Naive B cell (primary cell): ENCODE data around the gene MCC. TPM values are rescaled to one million over a fixed set of nuclear protein-coding genes. Genes with fewer than 3 reads are reported as not detected.

Experiments
- ATAC-seq, 2 donors: fragments of 150-1000 bp; cut with Tn5 transposase; 2 replicates each; pipeline ENCODE4 v1.10.0; 2021; ENCODE audit warnings: low read depth in 2 of 2, mild to moderate bottlenecking in 2 of 2, moderate library complexity in 2 of 2
- DNase-seq: peaks from one replicate; pipeline ENCODE4 v3.0.0; 2022
- H3K27ac Mint-ChIP-seq, 6 donors: one replicate each; pipeline ENCODE4 v1.8.0; 2020 to 2022; ENCODE audit warnings: mild to moderate bottlenecking in 6 of 6, mixed read lengths in 6 of 6, moderate library complexity in 5 of 6, inconsistent platforms in 2 of 6
- H3K27me3 Mint-ChIP-seq, 3 donors: one replicate each; pipeline ENCODE4 v1.8.0; 2021 to 2022; ENCODE audit warnings: mixed read lengths in 3 of 3, mild to moderate bottlenecking in 1 of 3
- H3K36me3 Mint-ChIP-seq, 2 donors: one replicate each; pipeline ENCODE4 v1.8.0; 2020 to 2022; ENCODE audit warnings: mixed read lengths in 2 of 2, inconsistent platforms in 1 of 2, mild to moderate bottlenecking in 1 of 2
- H3K4me1 Mint-ChIP-seq, 3 donors: one replicate each; pipeline ENCODE4 v1.8.0; 2020 to 2022; ENCODE audit warnings: mixed read lengths in 3 of 3, inconsistent platforms in 1 of 3, mild to moderate bottlenecking in 1 of 3, moderate library complexity in 1 of 3
- H3K4me3 Mint-ChIP-seq, 8 donors: one replicate each; pipeline ENCODE4 v1.8.0; 2020 to 2022; ENCODE audit warnings: mild to moderate bottlenecking in 8 of 8, mixed read lengths in 8 of 8, moderate library complexity in 8 of 8, inconsistent platforms in 2 of 8
- H3K9me3 Mint-ChIP-seq, 7 donors: one replicate each; pipeline ENCODE4 v1.8.0; 2020 to 2022; ENCODE audit warnings: mixed read lengths in 7 of 7, mild to moderate bottlenecking in 5 of 7, inconsistent platforms in 2 of 7, moderate library complexity in 1 of 7
- polyA plus RNA-seq, 6 donors: library from polyadenylated mRNA; unstranded; fragments of 300-500 nt; fragmentation: Illumina TruSeq; gene quantifications; one replicate each; pipeline ENCODE4 v1.2.3, GENCODE V29; 2021; ENCODE audit warnings: low read depth in 6 of 6

Gene MCC
- polyA plus RNA-seq, 6 donors from 2014 or later: 0.16 to 0.56 (median 0.31) TPM; not detected in 1

GRCh38 chr5:113276001-113276400, 212.3 kb downstream of the MCC start:
- no peaks in the 10 kb centered on the region for H3K9me3 Mint-ChIP-seq
- no peaks in the 10 kb centered on the region for H3K4me1 Mint-ChIP-seq
- no peaks in the 10 kb centered on the region for H3K36me3 Mint-ChIP-seq
- H3K27me3 Mint-ChIP-seq: peaks cover 5 to 19% (median 11%) of the 10 kb centered on the region in 3 donors
- no peak overlapping the region for H3K27ac Mint-ChIP-seq
- no peak for ATAC-seq
- DNase-seq: no peak
- no peak overlapping the region for H3K4me3 Mint-ChIP-seq

- ATAC-seq (no peak), DNase-seq (no peak)
- H3K27me3 Mint-ChIP-seq: peaks cover 5 to 19% (median 11%) of the 10 kb centered on the region in 3 donors
- no peak overlapping the region for H3K27ac Mint-ChIP-seq
- no peaks in the 10 kb centered on the region for H3K9me3 Mint-ChIP-seq
- no peak overlapping the region for H3K4me3 Mint-ChIP-seq
- H3K36me3 Mint-ChIP-seq: no peaks in the 10 kb centered on the region
- H3K4me1 Mint-ChIP-seq: no peaks in the 10 kb centered on the region
Observed at GRCh38 chr5:113274836-113275414, 213.3 kb downstream of the MCC start.

- Mint-ChIP-seq H3K9me3 (no peaks in the 10 kb centered on the region), H3K27me3 (peaks cover 5 to 19% (median 11%) of the 10 kb centered on the region in 3 donors), H3K4me3 (no peak overlapping the region), H3K36me3 (no peaks in the 10 kb centered on the region), H3K27ac (no peak overlapping the region), H3K4me1 (no peaks in the 10 kb centered on the region)
- no peak for ATAC-seq
- DNase-seq: no peak
Observed at GRCh38 chr5:113273948-113274347, 214.3 kb downstream of the MCC start.

- ATAC-seq (no peak), DNase-seq (no peak)
- no peaks in the 10 kb centered on the region for H3K9me3 Mint-ChIP-seq
- no peak overlapping the region for H3K27ac Mint-ChIP-seq
- H3K4me1 Mint-ChIP-seq: no peaks in the 10 kb centered on the region
- no peak overlapping the region for H3K4me3 Mint-ChIP-seq
- H3K36me3 Mint-ChIP-seq: no peaks in the 10 kb centered on the region
- peaks cover 10 to 22% (median 13%) of the 10 kb centered on the region in 3 donors for H3K27me3 Mint-ChIP-seq
Observed at GRCh38 chr5:113271745-113272454, 216.4 kb downstream of the MCC start.

GRCh38 chr5:113271015-113271414, 217.2 kb downstream of the MCC start:
- Mint-ChIP-seq H3K36me3 (no peaks in the 10 kb centered on the region), H3K4me3 (no peak overlapping the region), H3K27ac (no peak overlapping the region), H3K9me3 (no peaks in the 10 kb centered on the region), H3K27me3 (peaks cover 14 to 27% (median 16%) of the 10 kb centered on the region in 3 donors), H3K4me1 (no peaks in the 10 kb centered on the region)
- ATAC-seq: no peak
- no peak for DNase-seq

GRCh38 chr5:113270086-113270485, 218.2 kb downstream of the MCC start:
- ATAC-seq (no peak), DNase-seq (no peak)
- H3K36me3 Mint-ChIP-seq: no peaks in the 10 kb centered on the region
- H3K4me1 Mint-ChIP-seq: no peaks in the 10 kb centered on the region
- no peak overlapping the region for H3K27ac Mint-ChIP-seq
- no peak overlapping the region for H3K4me3 Mint-ChIP-seq
- no peaks in the 10 kb centered on the region for H3K9me3 Mint-ChIP-seq
- peaks cover 14 to 34% (median 20%) of the 10 kb centered on the region in 3 donors for H3K27me3 Mint-ChIP-seq

GRCh38 chr5:113269023-113269997, 218.9 kb downstream of the MCC start:
- Mint-ChIP-seq H3K36me3 (no peaks in the 10 kb centered on the region), H3K4me1 (no peaks in the 10 kb centered on the region), H3K27me3 (peaks cover 14 to 34% (median 20%) of the 10 kb centered on the region in 3 donors), H3K9me3 (no peaks in the 10 kb centered on the region), H3K4me3 (no peak overlapping the region), H3K27ac (no peak overlapping the region)
- DNase-seq (no peak), ATAC-seq (no peak)

- H3K4me1 Mint-ChIP-seq: no peaks in the 10 kb centered on the region
- H3K27ac Mint-ChIP-seq: no peak overlapping the region
- no peaks in the 10 kb centered on the region for H3K36me3 Mint-ChIP-seq
- DNase-seq: no peak
- no peak overlapping the region for H3K4me3 Mint-ChIP-seq
- peaks cover 14 to 24% (median 20%) of the 10 kb centered on the region in 3 donors for H3K27me3 Mint-ChIP-seq
- H3K9me3 Mint-ChIP-seq: no peaks in the 10 kb centered on the region
- ATAC-seq: no peak
Observed at GRCh38 chr5:113268232-113268631, 220.0 kb downstream of the MCC start.

- Mint-ChIP-seq H3K36me3 (no peaks in the 10 kb centered on the region), H3K9me3 (no peaks in the 10 kb centered on the region), H3K4me3 (no peak overlapping the region), H3K4me1 (no peaks in the 10 kb centered on the region), H3K27me3 (peaks cover 19 to 23% (median 20%) of the 10 kb centered on the region in 3 donors), H3K27ac (no peak overlapping the region)
- DNase-seq (no peak), ATAC-seq (no peak)
Observed at GRCh38 chr5:113267361-113267900, 220.8 kb downstream of the MCC start.

GRCh38 chr5:113266913-113267227, 221.4 kb downstream of the MCC start:
- ATAC-seq: no peak
- no peak overlapping the region for H3K4me3 Mint-ChIP-seq
- no peaks in the 10 kb centered on the region for H3K4me1 Mint-ChIP-seq
- no peaks in the 10 kb centered on the region for H3K36me3 Mint-ChIP-seq
- H3K27ac Mint-ChIP-seq: no peak overlapping the region
- DNase-seq: no peak
- peaks cover 20 to 23% (median 22%) of the 10 kb centered on the region in 3 donors for H3K27me3 Mint-ChIP-seq
- H3K9me3 Mint-ChIP-seq: no peaks in the 10 kb centered on the region

- Mint-ChIP-seq H3K27ac (no peak overlapping the region), H3K36me3 (no peaks in the 10 kb centered on the region), H3K4me3 (no peak overlapping the region), H3K4me1 (no peaks in the 10 kb centered on the region), H3K9me3 (no peaks in the 10 kb centered on the region), H3K27me3 (peaks cover 20 to 23% (median 22%) of the 10 kb centered on the region in 3 donors)
- no peak for ATAC-seq
- DNase-seq: no peak
Observed at GRCh38 chr5:113266227-113266912, 221.9 kb downstream of the MCC start.

- Mint-ChIP-seq H3K27me3 (peaks cover 20 to 23% (median 22%) of the 10 kb centered on the region in 3 donors), H3K27ac (no peak overlapping the region), H3K4me3 (no peak overlapping the region), H3K36me3 (no peaks in the 10 kb centered on the region), H3K9me3 (no peaks in the 10 kb centered on the region), H3K4me1 (no peaks in the 10 kb centered on the region)
- no peak for ATAC-seq
- no peak for DNase-seq
Observed at GRCh38 chr5:113265190-113265589, 223.1 kb downstream of the MCC start.

- no peak overlapping the region for H3K27ac Mint-ChIP-seq
- H3K4me3 Mint-ChIP-seq: no peak overlapping the region
- DNase-seq (no peak), ATAC-seq (no peak)
- H3K36me3 Mint-ChIP-seq: no peaks in the 10 kb centered on the region
- H3K9me3 Mint-ChIP-seq: no peaks in the 10 kb centered on the region
- H3K27me3 Mint-ChIP-seq: peaks cover 20 to 23% (median 22%) of the 10 kb centered on the region in 3 donors
- H3K4me1 Mint-ChIP-seq: no peaks in the 10 kb centered on the region
Observed at GRCh38 chr5:113264046-113264445, 224.2 kb downstream of the MCC start.
